B cell (primary cell): ENCODE data around the gene CYP1B1.

Experiments used
- EZH2 ChIP-seq: IDR thresholded peaks from 2 replicates; pipeline ENCODE4 v1.6.1; 2012; ENCODE audit warnings: borderline replicate concordance, low read depth, mild to moderate bottlenecking, moderate library complexity, low read length; ENCODE audit not compliant: insufficient read depth, poor library complexity, severe bottlenecking
- TF ChIP-seq, protein P1 (sequence below): fragments of 200-600 bp; IDR thresholded peaks from one replicate; pipeline ENCODE4 v1.8.0; 2022; ENCODE audit warnings: antibody characterized with exemption, mild to moderate bottlenecking

DNA sequence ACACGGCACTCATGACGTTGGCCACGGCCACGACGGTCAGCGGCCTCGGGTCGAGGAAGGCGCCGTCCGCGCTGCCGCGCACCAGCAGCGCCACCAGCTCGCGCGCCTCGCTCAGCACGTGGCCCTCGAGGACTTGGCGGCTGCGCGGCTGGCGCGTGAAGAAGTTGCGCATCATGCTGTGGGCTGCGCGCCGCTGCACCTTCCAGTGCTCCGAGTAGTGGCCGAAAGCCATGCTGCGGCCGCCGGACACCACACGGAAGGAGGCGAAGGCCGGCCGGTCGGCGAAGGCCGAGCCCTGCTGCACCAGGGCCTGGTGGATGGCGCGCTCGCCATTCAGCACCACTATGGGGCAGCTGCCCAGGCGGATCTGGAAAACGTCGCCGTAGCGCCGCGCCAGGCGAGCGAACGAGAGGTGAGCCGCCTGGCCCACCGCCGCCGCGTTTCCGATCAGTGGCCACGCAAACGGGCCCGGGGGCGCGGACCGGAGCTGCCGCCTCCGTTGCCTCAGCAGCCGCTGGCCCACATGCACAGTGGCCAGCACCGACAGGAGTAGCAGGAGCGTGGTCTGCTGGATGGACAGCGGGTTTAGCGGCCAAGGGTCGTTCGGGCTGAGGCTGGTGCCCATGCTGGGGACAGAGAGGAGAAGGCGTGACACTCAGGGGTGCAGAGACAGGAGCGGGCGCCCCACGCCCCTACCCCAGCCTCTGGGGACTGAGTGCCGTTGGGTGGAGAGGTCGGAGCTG lies 1.0 kb downstream of the CYP1B1 start:
- TF ChIP-seq, protein P1, sequence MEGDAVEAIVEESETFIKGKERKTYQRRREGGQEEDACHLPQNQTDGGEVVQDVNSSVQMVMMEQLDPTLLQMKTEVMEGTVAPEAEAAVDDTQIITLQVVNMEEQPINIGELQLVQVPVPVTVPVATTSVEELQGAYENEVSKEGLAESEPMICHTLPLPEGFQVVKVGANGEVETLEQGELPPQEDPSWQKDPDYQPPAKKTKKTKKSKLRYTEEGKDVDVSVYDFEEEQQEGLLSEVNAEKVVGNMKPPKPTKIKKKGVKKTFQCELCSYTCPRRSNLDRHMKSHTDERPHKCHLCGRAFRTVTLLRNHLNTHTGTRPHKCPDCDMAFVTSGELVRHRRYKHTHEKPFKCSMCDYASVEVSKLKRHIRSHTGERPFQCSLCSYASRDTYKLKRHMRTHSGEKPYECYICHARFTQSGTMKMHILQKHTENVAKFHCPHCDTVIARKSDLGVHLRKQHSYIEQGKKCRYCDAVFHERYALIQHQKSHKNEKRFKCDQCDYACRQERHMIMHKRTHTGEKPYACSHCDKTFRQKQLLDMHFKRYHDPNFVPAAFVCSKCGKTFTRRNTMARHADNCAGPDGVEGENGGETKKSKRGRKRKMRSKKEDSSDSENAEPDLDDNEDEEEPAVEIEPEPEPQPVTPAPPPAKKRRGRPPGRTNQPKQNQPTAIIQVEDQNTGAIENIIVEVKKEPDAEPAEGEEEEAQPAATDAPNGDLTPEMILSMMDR: no peak
- TF ChIP-seq EZH2: no peak
